ENCODE data around the gene NLN. TPM values are rescaled to one million over a fixed set of nuclear protein-coding genes. Genes with fewer than 3 reads are reported as not detected.
"Not testable (repeated sequence)": the region's sequence is repeated elsewhere in the genome, so short reads cannot be mapped to it uniquely, and the experiment has no call there.

The NLN gene
- total RNA-seq, 1 donor from 2014 or later = 12.4 TPM

DNA sequence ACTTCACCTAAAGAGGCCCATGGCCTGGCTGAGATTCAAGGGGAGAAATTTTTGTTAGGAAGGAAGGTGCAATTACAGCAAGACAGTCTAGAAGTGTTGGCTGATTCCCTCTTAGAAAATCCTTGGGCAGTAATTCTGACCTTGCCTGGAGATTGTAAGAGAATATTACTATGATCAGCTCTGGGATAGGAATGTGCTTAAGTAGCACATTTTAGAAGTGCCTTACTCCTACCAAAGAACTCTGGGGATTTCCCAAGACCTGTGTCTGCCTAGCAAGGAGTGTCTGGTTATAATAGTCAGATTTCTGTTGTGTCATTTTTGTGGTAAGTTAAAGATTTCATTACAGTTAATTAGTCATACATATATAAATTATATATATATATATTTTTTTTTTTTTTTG, 52.3 kb downstream of the NLN start:
- intact Hi-C loops (cut with micrococcal nuclease) = no loop called here
- H3K36me3 ChIP-seq = no peaks in the 10 kb centered on the region
- no peaks in the 10 kb centered on the region for H3K9me3 ChIP-seq (replicated peaks)
- peaks cover 11% of the 10 kb centered on the region for H3K4me1 ChIP-seq
- H3K27ac ChIP-seq (replicated peaks) = no peak overlapping the region
- no peaks in the 10 kb centered on the region for H3K27me3 ChIP-seq (ENCODE audit: low read depth)
- TF ChIP-seq, protein P1, sequence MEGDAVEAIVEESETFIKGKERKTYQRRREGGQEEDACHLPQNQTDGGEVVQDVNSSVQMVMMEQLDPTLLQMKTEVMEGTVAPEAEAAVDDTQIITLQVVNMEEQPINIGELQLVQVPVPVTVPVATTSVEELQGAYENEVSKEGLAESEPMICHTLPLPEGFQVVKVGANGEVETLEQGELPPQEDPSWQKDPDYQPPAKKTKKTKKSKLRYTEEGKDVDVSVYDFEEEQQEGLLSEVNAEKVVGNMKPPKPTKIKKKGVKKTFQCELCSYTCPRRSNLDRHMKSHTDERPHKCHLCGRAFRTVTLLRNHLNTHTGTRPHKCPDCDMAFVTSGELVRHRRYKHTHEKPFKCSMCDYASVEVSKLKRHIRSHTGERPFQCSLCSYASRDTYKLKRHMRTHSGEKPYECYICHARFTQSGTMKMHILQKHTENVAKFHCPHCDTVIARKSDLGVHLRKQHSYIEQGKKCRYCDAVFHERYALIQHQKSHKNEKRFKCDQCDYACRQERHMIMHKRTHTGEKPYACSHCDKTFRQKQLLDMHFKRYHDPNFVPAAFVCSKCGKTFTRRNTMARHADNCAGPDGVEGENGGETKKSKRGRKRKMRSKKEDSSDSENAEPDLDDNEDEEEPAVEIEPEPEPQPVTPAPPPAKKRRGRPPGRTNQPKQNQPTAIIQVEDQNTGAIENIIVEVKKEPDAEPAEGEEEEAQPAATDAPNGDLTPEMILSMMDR (IDR thresholded peaks at IDR 0.05; ENCODE audit: borderline replicate concordance) = no peak
- no peak for DNase-seq
- no peak overlapping the region for H3K4me3 ChIP-seq

DNA sequence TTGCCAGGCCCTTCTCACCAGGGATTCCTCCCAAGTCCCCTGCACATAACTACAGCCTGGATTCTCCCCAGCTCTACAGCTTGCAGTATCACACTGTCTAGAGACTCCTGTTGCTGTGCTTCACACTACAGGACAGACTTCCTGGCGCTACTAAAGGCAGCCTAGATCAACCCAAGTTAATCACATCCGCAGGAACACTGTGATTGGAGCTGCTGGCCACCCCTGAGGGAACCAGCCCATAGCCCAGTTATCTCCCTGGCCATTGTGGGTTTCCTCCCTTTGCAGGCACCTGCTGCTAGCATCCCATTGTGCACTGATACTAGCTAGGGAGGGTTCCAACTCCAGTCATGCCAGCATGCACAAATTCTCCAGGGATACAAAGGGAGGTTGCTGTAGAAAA, 53.5 kb downstream of the NLN start:
- no peak for DNase-seq
- Histone ChIP-seq H3K27ac (replicated peaks) (no peak overlapping the region), H3K9me3 (replicated peaks) (no peaks in the 10 kb centered on the region), H3K4me1 (peaks cover 11% of the 10 kb centered on the region), H3K36me3 (peaks cover 4% of the 10 kb centered on the region), H3K4me3 (no peak overlapping the region), H3K27me3 (ENCODE audit: low read depth) (no peaks in the 10 kb centered on the region)
- intact Hi-C loops (cut with micrococcal nuclease) = no loop called here
- TF ChIP-seq, protein P1 (IDR thresholded peaks at IDR 0.05; ENCODE audit: borderline replicate concordance) = no peak

DNA sequence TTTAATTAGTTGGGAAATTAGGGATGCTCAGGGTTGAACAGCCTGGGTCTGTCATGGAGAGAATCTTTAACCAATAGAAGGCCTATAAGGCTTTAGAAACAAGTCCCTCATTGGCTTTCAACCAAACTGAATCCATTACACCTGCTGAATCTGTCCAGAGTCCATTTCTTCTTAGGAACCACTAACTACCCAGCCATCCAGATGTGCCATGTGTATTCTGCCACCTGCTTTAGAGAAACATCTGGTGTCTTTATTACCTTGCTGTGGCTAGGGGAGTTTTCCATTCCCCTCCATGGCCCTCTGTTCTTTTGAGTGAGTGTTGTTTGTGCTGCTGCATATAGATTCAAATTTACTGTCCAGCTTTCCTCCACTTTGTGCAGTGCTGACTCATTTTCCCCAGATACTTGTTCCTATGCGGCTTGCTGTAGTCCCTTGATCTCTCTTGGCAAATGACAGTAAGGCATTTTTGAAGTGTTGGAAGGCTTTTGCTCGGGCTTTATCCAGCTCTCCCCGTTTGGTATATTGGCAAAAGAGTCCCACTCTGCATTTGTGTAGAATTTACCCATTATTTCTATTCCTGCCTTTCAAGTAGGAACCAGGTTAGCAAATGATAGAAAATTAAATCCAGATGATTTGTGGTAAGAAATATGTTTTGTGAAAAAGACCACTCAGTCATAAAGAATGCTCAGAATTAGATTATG, 54.6 kb downstream of the NLN start:
- TF ChIP-seq, protein P1 (IDR thresholded peaks at IDR 0.05; ENCODE audit: borderline replicate concordance) = no peak
- Histone ChIP-seq H3K27me3 (ENCODE audit: low read depth) (no peaks in the 10 kb centered on the region), H3K9me3 (replicated peaks) (no peaks in the 10 kb centered on the region), H3K36me3 (peaks cover 8% of the 10 kb centered on the region), H3K4me1 (peaks cover 11% of the 10 kb centered on the region), H3K4me3 (no peak overlapping the region), H3K27ac (replicated peaks) (no peak overlapping the region)
- DNase-seq = no peak
- intact Hi-C loops (cut with micrococcal nuclease) = no loop called here

DNA sequence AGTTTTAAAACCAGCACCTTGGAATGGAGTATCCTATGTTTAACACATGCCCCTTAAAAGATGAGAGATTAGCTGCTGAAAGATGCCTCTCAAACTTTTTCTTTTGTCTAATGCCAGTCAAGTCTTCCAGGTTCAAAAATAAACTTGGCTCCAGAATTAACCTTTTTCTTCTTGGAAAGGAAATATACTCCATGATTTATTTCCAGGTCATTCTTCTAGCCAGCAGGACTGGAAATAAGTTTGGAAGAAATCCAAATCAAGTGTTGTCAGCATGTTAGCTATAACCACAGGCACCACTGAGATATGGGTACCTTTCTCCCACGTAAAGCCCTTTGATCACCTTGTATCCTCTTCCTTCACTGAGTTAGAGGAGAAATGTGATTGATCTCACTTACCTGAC, 56.1 kb downstream of the NLN start:
- H3K27me3 ChIP-seq (ENCODE audit: low read depth) = no peaks in the 10 kb centered on the region
- intact Hi-C loops (cut with micrococcal nuclease) = no loop called here
- peaks cover 8% of the 10 kb centered on the region for H3K36me3 ChIP-seq
- DNase-seq = no peak
- TF ChIP-seq, protein P1 (IDR thresholded peaks at IDR 0.05; ENCODE audit: borderline replicate concordance) = no peak
- peaks cover 11% of the 10 kb centered on the region for H3K4me1 ChIP-seq
- H3K9me3 ChIP-seq (replicated peaks) = no peaks in the 10 kb centered on the region
- no peak overlapping the region for H3K27ac ChIP-seq (replicated peaks)
- no peak overlapping the region for H3K4me3 ChIP-seq

DNA sequence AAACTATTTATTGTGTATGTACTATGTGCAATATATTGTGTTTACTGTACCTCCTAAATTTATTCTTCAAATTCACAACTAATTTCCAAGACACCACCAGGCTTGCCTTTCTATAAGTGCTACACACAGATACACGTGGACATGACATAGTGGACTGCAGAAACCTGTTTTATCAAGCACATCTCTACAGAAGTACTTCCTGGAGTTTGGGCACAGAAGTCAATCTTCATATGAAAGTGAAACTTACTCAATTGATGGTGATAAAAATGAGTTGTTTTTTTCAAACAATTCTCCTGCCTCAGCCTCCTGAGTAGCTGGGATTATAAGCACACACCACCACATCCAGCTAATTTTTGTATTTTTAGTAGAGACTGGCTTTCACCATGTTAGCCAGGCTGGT, 57.6 kb downstream of the NLN start:
- TF ChIP-seq, protein P1 (IDR thresholded peaks at IDR 0.05; ENCODE audit: borderline replicate concordance) = no peak
- Histone ChIP-seq H3K36me3 (peaks cover 8% of the 10 kb centered on the region), H3K27ac (replicated peaks) (no peak overlapping the region), H3K9me3 (replicated peaks) (no peaks in the 10 kb centered on the region), H3K4me1 (peaks cover 11% of the 10 kb centered on the region), H3K4me3 (no peak overlapping the region), H3K27me3 (ENCODE audit: low read depth) (no peaks in the 10 kb centered on the region)
- no peak for DNase-seq
- intact Hi-C loops (cut with micrococcal nuclease) = no loop called here

DNA sequence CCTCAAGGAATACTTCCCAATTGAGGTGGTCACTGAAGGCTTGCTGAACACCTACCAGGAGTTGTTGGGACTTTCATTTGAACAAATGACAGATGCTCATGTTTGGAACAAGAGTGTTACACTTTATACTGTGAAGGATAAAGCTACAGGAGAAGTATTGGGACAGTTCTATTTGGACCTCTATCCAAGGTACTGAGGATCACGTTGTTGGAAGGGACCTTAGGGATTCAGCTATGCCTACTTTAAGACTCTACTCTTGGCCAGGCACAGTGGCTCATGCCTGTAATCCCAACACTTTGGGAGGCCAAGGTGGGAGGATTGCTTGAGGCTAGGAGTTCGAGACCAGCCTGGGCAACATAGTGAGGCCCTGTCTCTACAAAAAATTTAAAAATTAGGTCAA, 66.3 kb downstream of the NLN start:
- H3K9me3 ChIP-seq (replicated peaks); H3K4me3 ChIP-seq; H3K4me1 ChIP-seq; intact Hi-C loops (cut with micrococcal nuclease); H3K27me3 ChIP-seq (ENCODE audit: low read depth); DNase-seq; H3K27ac ChIP-seq (replicated peaks): not testable (repeated sequence)
- peaks cover 16% of the 10 kb centered on the region for H3K36me3 ChIP-seq
